Measurements from ENCODE around the gene SOWAHA.

- TF ChIP-seq CTCF (IDR thresholded peaks at IDR 0.05; ENCODE audit: extremely low read depth in 1 of 2, insufficient read depth in 1 of 2, low read depth in 1 of 2, low read length in 2 of 2) (no peak), FOS (IDR thresholded peaks at IDR 0.05; ENCODE audit: borderline replicate concordance, insufficient read depth, low read length) (no peak), POLR2A (IDR thresholded peaks at IDR 0.05; ENCODE audit: low read depth, low read length) (no peak), EZH2 (IDR thresholded peaks at IDR 0.05; ENCODE audit: borderline replicate concordance, low read depth, low read length, severe bottlenecking) (no peak), GATA2 (IDR thresholded peaks at IDR 0.05; ENCODE audit: insufficient read depth, insufficient read length, low read depth, low read length) (no peak), JUN (IDR thresholded peaks at IDR 0.05; ENCODE audit: borderline replicate concordance, insufficient read depth, insufficient read length, low read depth) (no peak), POLR2AphosphoS5 (IDR thresholded peaks at IDR 0.05; ENCODE audit: insufficient read depth, low read depth, low read length) (no peak), MAX (IDR thresholded peaks at IDR 0.05; ENCODE audit: insufficient read depth, insufficient read length) (no peak)
Measured at GRCh38 chr5:132812781-132813598, at the start of gene SOWAHA.

Measured in endothelial cell of umbilical vein (primary cell).